Right atrium auricular region (tissue), 2 donors: Measurements from ENCODE around the gene CNTN6. TPM values are rescaled to one million over a fixed set of nuclear protein-coding genes. Genes with fewer than 3 reads are reported as not detected.

Source experiments
- DNase-seq: peaks from one replicate; pipeline ENCODE4 v3.0.0-alpha.2; 2019; ENCODE audit warnings: low spot score
- H3K27ac ChIP-seq, 2 donors: fragments of 200-600 bp; sonication (generic); 1 replicate in 1 of 2; 2 replicates in 1 of 2; pipeline ENCODE4 v1.5.1; 2016 to 2019
- H3K27me3 ChIP-seq, 2 donors: fragments of 200-600 bp; sonication (generic); one replicate each; pipeline versions ENCODE4 v1.5.1 to v1.6.0; 2017 to 2019
- H3K36me3 ChIP-seq: fragments of 200-600 bp; sonication (generic); one replicate; pipeline ENCODE4 v1.5.1; 2016
- H3K4me1 ChIP-seq, 2 donors: fragments of 200-600 bp; sonication (generic); one replicate each; pipeline versions ENCODE4 v1.5.1 to v1.6.0; 2017 to 2019
- H3K4me3 ChIP-seq, 2 donors: fragments of 200-600 bp; sonication (generic); 1 replicate in 1 of 2; 2 replicates in 1 of 2; pipeline ENCODE4 v1.5.1; 2017 to 2019; ENCODE audit warnings: mild to moderate bottlenecking in 1 of 2, moderate library complexity in 1 of 2
- H3K9me3 ChIP-seq, 2 donors: fragments of 200-600 bp; sonication (generic); one replicate each; pipeline ENCODE4 v1.5.1; 2019
- CTCF ChIP-seq, 2 donors: fragments of 200-600 bp; sonication (generic); IDR thresholded peaks; one replicate each; pipeline ENCODE4 v1.5.1; 2019; ENCODE audit warnings: antibody characterized with exemption in 2 of 2
- total RNA-seq, 2 donors: library from RNA; depleted of rRNA; stranded (reverse); fragments of >200 nt; gene quantifications; one replicate each; pipeline ENCODE4 v1.1.0, GENCODE V29; 2016

CNTN6 gene
- total RNA-seq, 2 donors from 2014 or later: 0.28 TPM; not detected in 1

GRCh38 chr3:1197051-1197450, 104.2 kb downstream of the CNTN6 start:
- H3K27me3 ChIP-seq: no peaks in the 10 kb centered on the region

GRCh38 chr3:1200371-1200770, 107.5 kb downstream of the CNTN6 start:
- no peak for DNase-seq
- Histone ChIP-seq H3K4me3 (no peak overlapping the region), H3K27ac (no peak overlapping the region), H3K9me3 (no peaks in the 10 kb centered on the region), H3K36me3 (no peaks in the 10 kb centered on the region), H3K27me3 (no peaks in the 10 kb centered on the region), H3K4me1 (no peaks in the 10 kb centered on the region)
- TF ChIP-seq CTCF (IDR thresholded peaks at IDR 0.05): no peak

More at GRCh38 chr3:1197051-1197450, 104.2 kb downstream of the CNTN6 start:
- no peak overlapping the region for H3K4me3 ChIP-seq
- TF ChIP-seq CTCF (IDR thresholded peaks at IDR 0.05): no peak
- H3K9me3 ChIP-seq: no peaks in the 10 kb centered on the region
- no peaks in the 10 kb centered on the region for H3K36me3 ChIP-seq
- no peak overlapping the region for H3K27ac ChIP-seq
- DNase-seq: no peak
- no peaks in the 10 kb centered on the region for H3K4me1 ChIP-seq

- Histone ChIP-seq H3K36me3 (no peaks in the 10 kb centered on the region), H3K27ac (no peak overlapping the region), H3K4me3 (no peak overlapping the region), H3K9me3 (no peaks in the 10 kb centered on the region), H3K4me1 (no peaks in the 10 kb centered on the region), H3K27me3 (no peaks in the 10 kb centered on the region)
- DNase-seq: no peak
- no peak for TF ChIP-seq CTCF (IDR thresholded peaks at IDR 0.05)
Observed at GRCh38 chr3:1207904-1208303, 115.1 kb downstream of the CNTN6 start.

GRCh38 chr3:1214933-1215332, 122.1 kb downstream of the CNTN6 start:
- no peak for TF ChIP-seq CTCF (IDR thresholded peaks at IDR 0.05)
- no peaks in the 10 kb centered on the region for H3K27me3 ChIP-seq
- H3K9me3 ChIP-seq: no peaks in the 10 kb centered on the region
- no peaks in the 10 kb centered on the region for H3K36me3 ChIP-seq
- no peak overlapping the region for H3K27ac ChIP-seq
- no peak for DNase-seq
- no peaks in the 10 kb centered on the region for H3K4me1 ChIP-seq
- no peak overlapping the region for H3K4me3 ChIP-seq

GRCh38 chr3:1216856-1217255, 124.0 kb downstream of the CNTN6 start:
- no peaks in the 10 kb centered on the region for H3K4me1 ChIP-seq
- no peaks in the 10 kb centered on the region for H3K9me3 ChIP-seq
- no peak overlapping the region for H3K4me3 ChIP-seq

More at GRCh38 chr3:1216856-1217255, 124.0 kb downstream of the CNTN6 start:
- Histone ChIP-seq H3K27ac (no peak overlapping the region), H3K27me3 (no peaks in the 10 kb centered on the region), H3K36me3 (no peaks in the 10 kb centered on the region)
- no peak for TF ChIP-seq CTCF (IDR thresholded peaks at IDR 0.05)
- DNase-seq: no peak
